Vagina (tissue), 2 donors: ENCODE measurements around the gene CEACAM1. TPM values are rescaled to one million over a fixed set of nuclear protein-coding genes. Genes with fewer than 3 reads are reported as not detected.

ENCODE experiments used
- DNase-seq, 2 donors: peaks; one replicate each; pipeline ENCODE4 v3.0.0-alpha.2; 2017; ENCODE audit errors: extremely low spot score in 2 of 2
- H3K27ac ChIP-seq: fragments of 200-600 bp; sonication (generic); one replicate; pipeline ENCODE4 v1.5.1; 2019
- H3K27me3 ChIP-seq: fragments of 200-600 bp; sonication (generic); one replicate; pipeline ENCODE4 v1.5.1; 2019
- H3K36me3 ChIP-seq, 2 donors: fragments of 200-600 bp; sonication (generic); one replicate each; pipeline ENCODE4 v1.5.1; 2017 to 2019
- H3K4me1 ChIP-seq: fragments of 200-600 bp; sonication (generic); one replicate; pipeline ENCODE4 v1.5.1; 2019
- H3K4me3 ChIP-seq, 2 donors: fragments of 200-600 bp; sonication (generic); 1 replicate in 1 of 2; 2 replicates in 1 of 2; pipeline ENCODE4 v1.5.1; 2016 to 2019
- H3K9me3 ChIP-seq: fragments of 200-600 bp; sonication (generic); one replicate; pipeline ENCODE4 v1.5.1; 2019
- CTCF ChIP-seq, 3 experiments: fragments of 450-650 bp in 2 of 3; fragments of 200-600 bp in 1 of 3; sonication (generic) in 1 of 3; IDR thresholded peaks; one replicate each; pipeline ENCODE4 v1.5.1; 2017 to 2019; ENCODE audit warnings: antibody characterized with exemption in 3 of 3, mild to moderate bottlenecking in 2 of 3, moderate library complexity in 2 of 3
- POLR2A ChIP-seq, 2 donors: fragments of 450-650 bp; IDR thresholded peaks; one replicate each; pipeline ENCODE4 v1.6.1; 2017; ENCODE audit warnings: antibody characterized with exemption in 2 of 2, mild to moderate bottlenecking in 2 of 2, moderate library complexity in 2 of 2
- POLR2AphosphoS5 ChIP-seq, 2 donors: sonication (generic); formaldehyde crosslinking; IDR thresholded peaks; one replicate each; pipeline ENCODE4 v1.9.0; 2017; ENCODE audit warnings: antibody characterized with exemption in 2 of 2, mild to moderate bottlenecking in 2 of 2, low read depth in 1 of 2; ENCODE audit not compliant: insufficient read depth in 1 of 2
- intact Hi-C: fragments of 100-400 bp; cut with DNase I; formaldehyde crosslinking; loops from one replicate; pipeline ENCODE4 v1.15.1; 2023
- total RNA-seq: library from RNA; depleted of rRNA; stranded (reverse); fragments of >200 nt; gene quantifications from one replicate; pipeline ENCODE4 v1.2.3, GENCODE V29; 2016

The CEACAM1 gene
- total RNA-seq, 1 donor from 2014 or later, result 24.3 TPM

DNA sequence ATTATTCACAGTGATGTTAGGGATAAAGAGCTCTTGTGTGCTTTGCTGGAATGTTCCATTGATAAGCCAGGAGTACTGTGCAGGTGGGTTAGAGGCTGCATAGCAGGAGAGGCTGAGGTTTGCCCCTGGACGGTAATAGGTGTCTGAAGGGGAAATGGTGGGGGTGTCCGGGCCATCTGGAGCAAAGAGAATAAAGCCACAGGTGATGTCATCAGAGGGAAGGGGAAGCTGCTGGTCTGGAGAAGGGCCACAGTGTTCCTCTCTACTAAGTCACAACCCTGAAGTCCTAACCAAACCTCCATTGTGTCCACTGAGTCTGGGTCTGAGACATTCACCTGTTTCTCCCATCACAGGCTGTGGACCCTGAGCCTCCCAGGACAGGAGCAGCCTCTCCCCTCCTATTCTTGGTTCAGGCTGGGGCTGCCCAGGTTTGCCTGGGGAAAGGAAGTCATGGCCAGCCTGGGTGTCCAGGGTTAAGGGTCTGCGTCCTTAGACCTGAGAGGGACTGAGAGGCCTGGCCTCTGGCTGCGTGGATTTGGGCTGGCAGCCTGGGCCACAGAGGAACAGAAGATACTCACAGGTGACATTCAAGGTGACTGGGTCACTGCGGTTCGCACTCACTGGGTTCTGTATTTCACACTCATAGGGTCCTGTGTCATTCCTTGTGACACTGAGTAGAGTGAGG lies 6.8 kb downstream of the CEACAM1 start:
- H3K36me3 ChIP-seq, result no peaks in the 10 kb centered on the region
- H3K9me3 ChIP-seq, result no peaks in the 10 kb centered on the region
- TF ChIP-seq POLR2AphosphoS5 (IDR thresholded peaks at IDR 0.05; ENCODE audit: insufficient read depth in 1 of 2, low read depth in 1 of 2) (no peak), POLR2A (IDR thresholded peaks at IDR 0.05) (no peak), CTCF (IDR thresholded peaks at IDR 0.05) (no peak)
- no peaks in the 10 kb centered on the region for H3K27me3 ChIP-seq
- DNase-seq, result no peak
- no peaks in the 10 kb centered on the region for H3K4me1 ChIP-seq
- no peak overlapping the region for H3K4me3 ChIP-seq
- no peak overlapping the region for H3K27ac ChIP-seq
- intact Hi-C loops, result loop anchor here (10.0 kb wide), 1 partner anchor 57 kb away; no protein-coding TSS in a partner anchor

GRCh38 chr19:42519108-42519507 lies 9.2 kb downstream of the CEACAM1 start:
- H3K36me3 ChIP-seq, result no peaks in the 10 kb centered on the region
- no peaks in the 10 kb centered on the region for H3K4me1 ChIP-seq
- TF ChIP-seq POLR2AphosphoS5 (IDR thresholded peaks at IDR 0.05; ENCODE audit: insufficient read depth in 1 of 2, low read depth in 1 of 2) (no peak), CTCF (IDR thresholded peaks at IDR 0.05) (no peak), POLR2A (IDR thresholded peaks at IDR 0.05) (no peak)
- no peaks in the 10 kb centered on the region for H3K27me3 ChIP-seq
- H3K9me3 ChIP-seq, result no peaks in the 10 kb centered on the region
- H3K4me3 ChIP-seq, result no peak overlapping the region
- intact Hi-C loops, result no loop called here
- DNase-seq, result no peak
- H3K27ac ChIP-seq, result no peak overlapping the region

DNA sequence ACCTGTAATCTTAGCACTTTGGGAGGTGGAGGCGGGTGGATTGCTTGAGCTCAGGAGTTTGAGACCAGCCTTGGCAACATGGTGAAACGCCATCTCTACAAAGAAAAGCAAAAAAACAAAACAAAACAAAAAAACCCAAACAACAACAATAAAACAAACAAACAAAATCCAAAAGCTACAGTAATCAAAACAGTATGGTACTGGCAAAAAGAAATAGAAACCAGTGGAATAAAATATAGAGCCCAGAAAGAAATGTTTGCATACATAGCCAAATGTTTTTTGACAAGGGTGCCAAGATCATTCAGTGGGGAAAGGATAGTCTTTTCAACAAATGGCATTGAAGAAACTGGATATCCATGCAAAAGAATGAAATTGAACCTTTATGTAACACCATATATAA lies 11.5 kb downstream of the CEACAM1 start:
- Histone ChIP-seq H3K36me3 (no peaks in the 10 kb centered on the region), H3K27ac (no peak overlapping the region), H3K27me3 (no peaks in the 10 kb centered on the region), H3K9me3 (no peaks in the 10 kb centered on the region), H3K4me1 (no peaks in the 10 kb centered on the region), H3K4me3 (no peak overlapping the region)
- DNase-seq, result no peak
- TF ChIP-seq POLR2AphosphoS5 (IDR thresholded peaks at IDR 0.05; ENCODE audit: insufficient read depth in 1 of 2, low read depth in 1 of 2), result no peak
- TF ChIP-seq CTCF (IDR thresholded peaks at IDR 0.05), result no peak
- no peak for TF ChIP-seq POLR2A (IDR thresholded peaks at IDR 0.05)
- intact Hi-C loops, result no loop called here

- Histone ChIP-seq H3K9me3 (no peaks in the 10 kb centered on the region), H3K4me3 (no peak overlapping the region), H3K27me3 (no peaks in the 10 kb centered on the region), H3K27ac (no peak overlapping the region), H3K4me1 (no peaks in the 10 kb centered on the region), H3K36me3 (no peaks in the 10 kb centered on the region)
- intact Hi-C loops, result no loop called here
- TF ChIP-seq CTCF (IDR thresholded peaks at IDR 0.05), result no peak
- no peak for TF ChIP-seq POLR2AphosphoS5 (IDR thresholded peaks at IDR 0.05; ENCODE audit: insufficient read depth in 1 of 2, low read depth in 1 of 2)
- TF ChIP-seq POLR2A (IDR thresholded peaks at IDR 0.05), result no peak
- DNase-seq, result no peak
Measured at GRCh38 chr19:42515241-42515832, 12.9 kb downstream of the CEACAM1 start.

DNA sequence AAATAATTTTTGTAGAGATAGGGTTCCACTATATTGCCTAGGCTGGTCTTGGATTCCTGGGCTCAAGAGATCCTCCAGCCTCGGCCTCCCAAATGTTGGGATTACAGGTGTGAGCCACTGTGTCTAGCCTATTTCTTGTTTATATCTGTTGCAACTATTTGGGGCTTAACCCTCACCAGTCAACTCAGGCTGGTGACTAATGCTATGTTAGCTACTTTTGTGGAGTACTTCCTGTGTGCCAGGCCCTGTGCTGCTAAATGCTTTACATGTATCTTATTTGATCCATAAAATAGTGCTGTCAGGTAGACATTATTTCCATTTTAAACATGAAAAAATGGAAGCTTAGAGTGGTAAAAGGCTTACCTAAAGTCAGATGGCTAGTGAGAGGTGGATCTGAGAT lies 13.8 kb downstream of the CEACAM1 start:
- intact Hi-C loops, result no loop called here

More for the DNA sequence above, 13.8 kb downstream of the CEACAM1 start:
- TF ChIP-seq CTCF (IDR thresholded peaks at IDR 0.05) (no peak), POLR2AphosphoS5 (IDR thresholded peaks at IDR 0.05; ENCODE audit: insufficient read depth in 1 of 2, low read depth in 1 of 2) (no peak), POLR2A (IDR thresholded peaks at IDR 0.05) (no peak)
- Histone ChIP-seq H3K36me3 (no peaks in the 10 kb centered on the region), H3K4me3 (no peak overlapping the region), H3K27me3 (no peaks in the 10 kb centered on the region), H3K9me3 (no peaks in the 10 kb centered on the region), H3K27ac (no peak overlapping the region), H3K4me1 (no peaks in the 10 kb centered on the region)
- DNase-seq, result no peak
